Lower leg skin (tissue), 4 donors: ENCODE data around the gene TFAP2E. TPM values are rescaled to one million over a fixed set of nuclear protein-coding genes. Genes with fewer than 3 reads are reported as not detected.

Source experiments
- DNase-seq, 2 donors: peaks; one replicate each; pipeline ENCODE4 v3.0.0-alpha.2; 2019; ENCODE audit warnings: low spot score in 2 of 2
- H3K4me3 ChIP-seq: fragments of 200-600 bp; sonication (generic); 2 replicates; pipeline ENCODE4 v1.5.1; 2017; ENCODE audit warnings: mild to moderate bottlenecking, low read depth; ENCODE audit not compliant: poor library complexity, severe bottlenecking
- CTCF ChIP-seq, 3 donors: fragments of 450-650 bp; IDR thresholded peaks; one replicate each; pipeline ENCODE4 v1.5.1; 2016; ENCODE audit warnings: antibody characterized with exemption in 3 of 3, mild to moderate bottlenecking in 3 of 3, moderate library complexity in 2 of 3
- POLR2A ChIP-seq, 2 donors: fragments of 450-650 bp; IDR thresholded peaks; one replicate each; pipeline ENCODE4 v1.6.1; 2016 to 2017; ENCODE audit warnings: antibody characterized with exemption in 2 of 2, mild to moderate bottlenecking in 1 of 2, moderate library complexity in 1 of 2
- WGBS, 2 donors: methylation state at CpG; one replicate each; pipeline ENCODE4 v1.1.5; 2018; 5-methylcytosine and 5-hydroxymethylcytosine counted together
- intact Hi-C: fragments of 100-400 bp; cut with DNase I; formaldehyde crosslinking; loops from one replicate; pipeline ENCODE4 v1.15.0; 2023; ENCODE audit warnings: low total_unique reads
- total RNA-seq, 4 donors: library from RNA; depleted of rRNA; stranded (reverse); fragments of >200 nt; gene quantifications; one replicate each; pipeline ENCODE4 v1.1.0, GENCODE V29; 2016

TFAP2E gene
- total RNA-seq, 4 donors from 2014 or later = 4.2 to 5.7 (median 4.8) TPM

- intact Hi-C loops = no loop called here
- no peak for DNase-seq
- TF ChIP-seq CTCF (IDR thresholded peaks at IDR 0.05) (no peak), POLR2A (IDR thresholded peaks at IDR 0.05) (no peak)
- 20 to 35% methylated on average over 1 of the region's 1 CpG for WGBS, 2 donors
- H3K4me3 ChIP-seq = no peak overlapping the region
These were observed 33.3 kb upstream of the TFAP2E start for GRCh38 chr1:35539824-35540261.

DNA sequence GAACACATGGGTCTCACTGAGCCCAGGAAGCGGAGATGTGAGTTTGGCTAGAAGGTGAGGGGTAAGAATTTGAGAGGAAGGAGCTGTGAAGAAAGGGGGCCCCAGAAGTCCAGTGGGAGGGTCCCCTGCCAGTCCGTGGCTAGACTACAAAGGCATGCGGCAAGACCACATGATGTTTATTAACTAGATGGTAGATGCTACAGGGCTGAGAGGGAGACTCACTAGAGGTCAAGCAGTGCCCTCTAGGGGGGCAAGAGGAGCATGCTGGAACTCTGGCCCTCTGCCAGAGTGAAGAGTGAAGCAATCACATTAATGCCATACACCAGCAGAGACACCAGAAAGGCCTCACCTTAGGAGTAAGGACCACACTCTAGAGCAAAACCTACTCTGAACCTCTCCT lies 28.1 kb upstream of the TFAP2E start:
- intact Hi-C loops = no loop called here
- TF ChIP-seq CTCF (IDR thresholded peaks at IDR 0.05) (no peak), POLR2A (IDR thresholded peaks at IDR 0.05) (no peak)

DNA sequence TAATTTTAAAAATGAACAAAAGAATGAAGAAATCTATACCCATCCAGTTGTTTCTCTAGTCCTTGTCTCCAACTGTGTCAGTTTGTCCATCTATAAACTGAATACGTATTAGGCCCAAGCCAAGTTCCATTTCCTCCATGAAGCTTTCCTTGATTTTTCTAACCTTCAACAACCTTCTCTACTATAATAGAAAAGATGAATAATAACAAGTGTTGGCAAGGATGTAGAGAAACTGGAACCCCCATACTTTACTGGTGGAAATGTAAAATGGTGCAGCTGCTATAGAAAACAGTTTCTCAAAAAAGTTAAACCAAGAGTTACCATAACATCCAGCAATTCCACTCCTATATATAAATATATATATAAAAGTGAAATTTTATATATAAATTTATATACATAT lies 26.5 kb upstream of the TFAP2E start:
- intact Hi-C loops = no loop called here
- 97 to 100% methylated on average over 1 of the region's 1 CpG for WGBS, 2 donors
- H3K4me3 ChIP-seq = no peak overlapping the region
- DNase-seq = no peak
- TF ChIP-seq CTCF (IDR thresholded peaks at IDR 0.05) (no peak), POLR2A (IDR thresholded peaks at IDR 0.05) (no peak)

More for the DNA sequence above, 28.1 kb upstream of the TFAP2E start:
- DNase-seq = no peak
- H3K4me3 ChIP-seq = no peak overlapping the region
- WGBS, 2 donors = 71 to 84% methylated on average over 3 of the region's 3 CpGs

DNA sequence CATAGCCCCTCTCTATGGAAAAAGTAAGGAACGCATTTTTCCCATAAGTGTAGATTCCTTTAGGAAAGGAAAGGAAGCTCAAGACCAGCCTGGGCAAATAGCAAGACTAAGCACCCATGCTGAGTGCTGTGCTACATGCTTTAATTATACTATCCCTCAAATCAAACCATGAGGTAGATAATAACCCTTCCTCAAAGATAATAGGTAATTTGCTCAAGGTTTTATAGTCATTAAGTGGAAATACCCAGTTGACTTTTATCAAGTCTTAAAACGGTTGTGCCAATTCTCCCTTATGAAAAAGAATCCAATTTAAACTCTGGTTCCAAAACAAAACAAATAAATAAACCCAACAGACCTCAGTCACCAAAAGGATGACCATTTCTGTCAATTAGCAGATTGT lies 19.3 kb upstream of the TFAP2E start:
- no peak overlapping the region for H3K4me3 ChIP-seq
- TF ChIP-seq POLR2A (IDR thresholded peaks at IDR 0.05) (no peak), CTCF (IDR thresholded peaks at IDR 0.05) (no peak)
- no peak for DNase-seq
- intact Hi-C loops = loop anchor here (5.0 kb wide), 1 partner anchor 838 kb away; no protein-coding TSS in a partner anchor
- WGBS, 2 donors = 50 to 60% methylated on average over 2 of the region's 2 CpGs

DNA sequence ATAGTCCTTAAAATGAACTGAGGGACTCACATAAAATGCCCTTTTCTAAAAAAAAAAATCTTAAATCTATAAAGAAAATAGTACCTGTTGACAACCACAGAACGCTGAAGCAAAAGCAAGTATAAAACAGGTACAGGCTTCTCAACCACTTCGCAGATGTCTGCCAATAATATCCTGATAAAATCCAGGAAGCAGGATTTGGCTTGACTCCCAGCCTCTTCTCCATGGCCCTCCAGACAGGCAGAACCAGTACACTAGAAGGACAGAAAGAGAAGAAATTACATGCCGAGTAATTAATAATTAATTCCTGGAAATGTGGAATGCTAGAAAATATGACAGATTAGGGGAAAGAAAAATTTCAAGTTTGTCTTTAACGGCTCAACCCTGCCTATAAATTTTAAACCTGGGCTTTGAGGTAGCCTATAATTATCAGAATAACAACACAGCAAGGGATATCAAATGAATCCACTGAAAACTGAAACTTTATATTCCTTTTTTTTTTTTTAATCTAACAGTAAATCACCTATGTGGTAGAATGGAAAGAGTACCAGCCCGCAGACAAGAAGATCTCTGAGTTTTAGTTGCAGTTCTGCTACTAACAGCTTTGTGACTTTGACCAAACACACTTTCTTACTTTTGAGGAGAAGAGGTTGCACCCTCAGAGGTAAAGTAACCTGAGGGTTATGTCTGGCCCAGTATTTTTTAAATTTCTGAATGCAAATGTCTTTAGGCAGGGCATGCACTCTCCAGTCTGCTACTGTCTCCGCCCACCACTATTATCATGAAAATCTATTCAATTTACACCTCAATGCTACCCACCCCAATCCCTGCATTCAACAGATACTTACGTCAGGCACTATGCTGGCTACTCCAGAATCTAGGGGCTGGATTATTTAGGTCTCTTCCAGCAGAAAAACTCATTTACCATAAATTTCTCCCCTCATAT lies 18.6 kb upstream of the TFAP2E start:
- WGBS, 2 donors = 32 to 42% methylated on average over 7 of the region's 7 CpGs
- intact Hi-C loops = loop anchor here (5.0 kb wide), 1 partner anchor 838 kb away; no protein-coding TSS in a partner anchor
- TF ChIP-seq CTCF (IDR thresholded peaks at IDR 0.05) (no peak), POLR2A (IDR thresholded peaks at IDR 0.05) (no peak)
- H3K4me3 ChIP-seq = no peak overlapping the region
- no peak for DNase-seq
